IPS-18c (cell line): ENCODE data around the gene TRIM44.
"Not testable (repeated sequence)": the region's sequence is repeated elsewhere in the genome, so short reads cannot be mapped to it uniquely, and the experiment has no call there.

Experiments
- H3K4me3 ChIP-seq: 2 replicates; pipeline ENCODE4 v1.7.0; 2013; ENCODE audit warnings: low read depth, mild to moderate bottlenecking, low read length, moderate library complexity; ENCODE audit not compliant: insufficient read depth
- H3K9me3 ChIP-seq: one replicate; pipeline ENCODE4 v1.6.1; 2013; ENCODE audit warnings: mild to moderate bottlenecking, low read length, moderate library complexity; ENCODE audit not compliant: control insufficient read depth, insufficient read depth

TRIM44 gene

GRCh38 chr11:35839368-35840161, 177.0 kb downstream of the TRIM44 start:
- no peak overlapping the region for H3K4me3 ChIP-seq
- H3K9me3 ChIP-seq = peaks cover 4% of the 10 kb centered on the region

GRCh38 chr11:35841733-35842132, 179.2 kb downstream of the TRIM44 start:
- Histone ChIP-seq H3K4me3 (no peak overlapping the region), H3K9me3 (peaks cover 4% of the 10 kb centered on the region)

- H3K9me3 ChIP-seq = peaks cover 4% of the 10 kb centered on the region
- no peak overlapping the region for H3K4me3 ChIP-seq
These were observed 180.4 kb downstream of the TRIM44 start for GRCh38 chr11:35842958-35843357.

- peaks cover 4% of the 10 kb centered on the region for H3K9me3 ChIP-seq
These were observed 182.0 kb downstream of the TRIM44 start for GRCh38 chr11:35844579-35844978.

GRCh38 chr11:35845860-35846259, 183.3 kb downstream of the TRIM44 start:
- Histone ChIP-seq H3K4me3 (no peak overlapping the region), H3K9me3 (no peaks in the 10 kb centered on the region)

More at GRCh38 chr11:35844579-35844978, 182.0 kb downstream of the TRIM44 start:
- H3K4me3 ChIP-seq = no peak overlapping the region

GRCh38 chr11:35846874-35847273, 184.3 kb downstream of the TRIM44 start:
- H3K9me3 ChIP-seq = no peaks in the 10 kb centered on the region
- H3K4me3 ChIP-seq = no peak overlapping the region

GRCh38 chr11:35847473-35847872, 184.9 kb downstream of the TRIM44 start:
- Histone ChIP-seq H3K4me3 (no peak overlapping the region), H3K9me3 (no peaks in the 10 kb centered on the region)

- Histone ChIP-seq H3K4me3 (no peak overlapping the region), H3K9me3 (no peaks in the 10 kb centered on the region)
These were observed 186.0 kb downstream of the TRIM44 start for GRCh38 chr11:35848616-35849015.

GRCh38 chr11:35850191-35850590, 187.6 kb downstream of the TRIM44 start:
- no peaks in the 10 kb centered on the region for H3K9me3 ChIP-seq
- H3K4me3 ChIP-seq = no peak overlapping the region

GRCh38 chr11:35851342-35851741, 188.8 kb downstream of the TRIM44 start:
- Histone ChIP-seq H3K9me3 (no peaks in the 10 kb centered on the region), H3K4me3 (no peak overlapping the region)

GRCh38 chr11:35852056-35852455, 189.5 kb downstream of the TRIM44 start:
- no peak overlapping the region for H3K4me3 ChIP-seq
- no peaks in the 10 kb centered on the region for H3K9me3 ChIP-seq

GRCh38 chr11:35853971-35854370, 191.4 kb downstream of the TRIM44 start:
- Histone ChIP-seq H3K4me3 (no peak overlapping the region), H3K9me3 (no peaks in the 10 kb centered on the region)

GRCh38 chr11:35855671-35856070, 193.1 kb downstream of the TRIM44 start:
- Histone ChIP-seq H3K4me3 (no peak overlapping the region), H3K9me3 (no peaks in the 10 kb centered on the region)

- Histone ChIP-seq H3K4me3 (no peak overlapping the region), H3K9me3 (no peaks in the 10 kb centered on the region)
These were observed 193.7 kb downstream of the TRIM44 start for GRCh38 chr11:35856259-35856658.

GRCh38 chr11:35856756-35857155, 194.2 kb downstream of the TRIM44 start:
- H3K9me3 ChIP-seq = no peaks in the 10 kb centered on the region
- H3K4me3 ChIP-seq = no peak overlapping the region

- Histone ChIP-seq H3K4me3 (no peak overlapping the region), H3K9me3 (no peaks in the 10 kb centered on the region)
These were observed 195.3 kb downstream of the TRIM44 start for GRCh38 chr11:35857922-35858321.

GRCh38 chr11:35859301-35859700, 196.7 kb downstream of the TRIM44 start:
- H3K4me3 ChIP-seq = no peak overlapping the region

GRCh38 chr11:35860194-35860593, 197.6 kb downstream of the TRIM44 start:
- H3K4me3 ChIP-seq, H3K9me3 ChIP-seq: not testable (repeated sequence)

More at GRCh38 chr11:35859301-35859700, 196.7 kb downstream of the TRIM44 start:
- H3K9me3 ChIP-seq = no peaks in the 10 kb centered on the region

- no peaks in the 10 kb centered on the region for H3K9me3 ChIP-seq
These were observed 198.6 kb downstream of the TRIM44 start for GRCh38 chr11:35861191-35861590.

More at GRCh38 chr11:35861191-35861590, 198.6 kb downstream of the TRIM44 start:
- no peak overlapping the region for H3K4me3 ChIP-seq
